ENCODE measurements around the gene GOSR2.

The GOSR2 gene

DNA sequence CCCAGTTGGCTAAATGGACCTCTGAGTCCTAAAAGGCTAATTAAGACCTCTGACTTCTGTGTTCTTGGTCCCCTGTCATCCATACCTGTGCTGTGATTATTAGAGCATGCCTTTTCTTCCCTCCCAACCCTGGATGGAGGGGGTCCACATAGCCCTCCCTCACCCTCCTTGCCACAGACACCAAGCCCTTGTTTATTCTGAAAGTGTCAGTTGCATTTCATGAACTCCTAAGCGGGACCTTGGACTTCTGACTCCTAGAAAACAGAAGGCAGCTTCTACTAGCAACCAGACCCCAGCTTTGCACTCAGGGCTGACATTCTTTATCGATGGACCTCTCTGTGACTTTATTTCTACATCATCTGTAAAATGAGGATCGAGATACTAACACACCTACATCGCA, 33.4 kb upstream of the GOSR2 start:
- ChIA-PET CTCF (no interaction called here), POLR2A (no interaction called here)
- no peak overlapping the region for H3K4me3 ChIP-seq (ENCODE audit: low read depth, low read length)
- DNase-seq (ENCODE audit: low read depth, low spot score): no peak
- TF ChIP-seq, protein P1, sequence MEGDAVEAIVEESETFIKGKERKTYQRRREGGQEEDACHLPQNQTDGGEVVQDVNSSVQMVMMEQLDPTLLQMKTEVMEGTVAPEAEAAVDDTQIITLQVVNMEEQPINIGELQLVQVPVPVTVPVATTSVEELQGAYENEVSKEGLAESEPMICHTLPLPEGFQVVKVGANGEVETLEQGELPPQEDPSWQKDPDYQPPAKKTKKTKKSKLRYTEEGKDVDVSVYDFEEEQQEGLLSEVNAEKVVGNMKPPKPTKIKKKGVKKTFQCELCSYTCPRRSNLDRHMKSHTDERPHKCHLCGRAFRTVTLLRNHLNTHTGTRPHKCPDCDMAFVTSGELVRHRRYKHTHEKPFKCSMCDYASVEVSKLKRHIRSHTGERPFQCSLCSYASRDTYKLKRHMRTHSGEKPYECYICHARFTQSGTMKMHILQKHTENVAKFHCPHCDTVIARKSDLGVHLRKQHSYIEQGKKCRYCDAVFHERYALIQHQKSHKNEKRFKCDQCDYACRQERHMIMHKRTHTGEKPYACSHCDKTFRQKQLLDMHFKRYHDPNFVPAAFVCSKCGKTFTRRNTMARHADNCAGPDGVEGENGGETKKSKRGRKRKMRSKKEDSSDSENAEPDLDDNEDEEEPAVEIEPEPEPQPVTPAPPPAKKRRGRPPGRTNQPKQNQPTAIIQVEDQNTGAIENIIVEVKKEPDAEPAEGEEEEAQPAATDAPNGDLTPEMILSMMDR (IDR thresholded peaks at IDR 0.05; ENCODE audit: insufficient read depth, low read length, missing control alignments): no peak

DNA sequence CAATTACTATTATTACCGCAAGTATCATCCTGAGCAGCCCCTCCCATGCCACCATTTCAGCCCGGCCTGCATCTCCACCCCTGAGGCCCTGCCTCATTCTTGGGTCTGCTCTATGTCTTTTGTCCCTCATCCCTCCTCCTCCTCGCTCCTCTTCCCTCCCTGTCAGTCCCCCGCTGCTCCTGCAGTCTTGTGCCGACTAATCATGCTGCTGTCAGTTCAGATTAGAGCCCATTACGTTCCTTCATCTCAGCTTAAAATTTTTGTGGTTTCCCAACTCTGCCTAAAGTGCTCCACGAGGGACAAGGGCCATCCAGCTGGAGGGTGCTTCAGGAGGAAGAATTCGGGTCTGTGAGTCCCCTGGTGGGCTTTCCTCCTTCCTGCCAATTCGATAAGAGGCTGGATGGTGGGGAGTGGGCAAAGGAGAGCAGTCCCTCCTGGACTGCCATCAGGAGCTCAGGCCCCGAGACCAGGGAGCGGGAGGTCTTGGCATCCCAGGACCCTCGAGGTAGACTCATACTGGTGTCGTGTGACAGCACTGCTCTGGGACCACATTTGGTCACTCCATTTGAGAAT, 32.9 kb upstream of the GOSR2 start:
- ChIA-PET CTCF (no interaction called here), POLR2A (no interaction called here)
- H3K4me3 ChIP-seq (ENCODE audit: low read depth, low read length): no peak overlapping the region

DNA sequence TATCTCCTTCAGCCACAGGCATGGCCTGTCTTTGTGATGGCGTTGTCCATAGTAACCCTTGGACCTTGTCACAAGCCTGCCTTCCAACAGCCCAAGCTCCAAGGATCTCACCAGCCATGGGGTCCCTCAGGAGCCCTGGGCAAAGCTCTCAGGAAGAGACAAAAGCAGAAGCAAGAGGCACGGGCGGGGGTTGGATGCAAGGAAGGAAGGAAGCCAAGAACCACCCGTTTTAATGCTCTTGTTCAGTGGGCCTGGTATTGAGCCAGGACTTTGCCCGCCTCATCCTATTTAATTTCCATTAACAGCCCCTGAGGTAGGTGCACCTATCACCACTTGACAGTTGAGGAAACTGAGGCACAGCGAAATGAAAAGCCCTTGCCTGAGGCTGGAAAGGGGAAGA, 32.3 kb upstream of the GOSR2 start:
- ChIA-PET POLR2A (no interaction called here), CTCF (no interaction called here)
- DNase-seq (ENCODE audit: low read depth, low spot score): no peak
- no peak overlapping the region for H3K4me3 ChIP-seq (ENCODE audit: low read depth, low read length)
- TF ChIP-seq, protein P1 (IDR thresholded peaks at IDR 0.05; ENCODE audit: insufficient read depth, low read length, missing control alignments): no peak

More for the DNA sequence above, 32.9 kb upstream of the GOSR2 start:
- TF ChIP-seq, protein P1 (IDR thresholded peaks at IDR 0.05; ENCODE audit: insufficient read depth, low read length, missing control alignments): no peak
- no peak for DNase-seq (ENCODE audit: low read depth, low spot score)

DNA sequence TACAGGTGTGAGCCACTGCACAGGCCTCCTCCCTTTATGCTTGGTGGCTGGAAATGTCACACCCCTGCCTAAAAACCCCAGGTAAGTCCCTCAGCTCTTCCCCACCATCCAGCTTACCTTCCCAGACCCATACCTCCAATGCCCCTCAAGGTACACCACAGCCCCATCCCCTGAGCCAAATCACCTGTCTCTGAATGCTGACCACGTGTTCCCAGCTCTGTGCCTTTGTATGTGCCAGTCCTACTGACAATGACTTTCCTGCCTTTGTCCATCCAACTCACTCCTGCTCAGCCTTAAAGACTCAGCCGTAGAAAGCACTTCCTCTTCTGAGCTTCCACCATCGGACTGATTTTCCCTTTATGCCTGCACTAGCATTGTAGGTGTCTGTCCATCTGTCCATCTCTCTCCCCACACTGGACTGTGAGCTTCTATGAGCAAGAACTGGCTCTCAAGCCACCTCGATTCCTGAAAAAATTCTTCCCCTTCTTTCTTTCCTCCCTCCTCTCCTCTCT, 30.7 kb upstream of the GOSR2 start:
- TF ChIP-seq, protein P1 (IDR thresholded peaks at IDR 0.05; ENCODE audit: insufficient read depth, low read length, missing control alignments): no peak
- no peak for DNase-seq (ENCODE audit: low read depth, low spot score)
- no peak overlapping the region for H3K4me3 ChIP-seq (ENCODE audit: low read depth, low read length)
- ChIA-PET CTCF (no interaction called here), POLR2A (no interaction called here)

DNA sequence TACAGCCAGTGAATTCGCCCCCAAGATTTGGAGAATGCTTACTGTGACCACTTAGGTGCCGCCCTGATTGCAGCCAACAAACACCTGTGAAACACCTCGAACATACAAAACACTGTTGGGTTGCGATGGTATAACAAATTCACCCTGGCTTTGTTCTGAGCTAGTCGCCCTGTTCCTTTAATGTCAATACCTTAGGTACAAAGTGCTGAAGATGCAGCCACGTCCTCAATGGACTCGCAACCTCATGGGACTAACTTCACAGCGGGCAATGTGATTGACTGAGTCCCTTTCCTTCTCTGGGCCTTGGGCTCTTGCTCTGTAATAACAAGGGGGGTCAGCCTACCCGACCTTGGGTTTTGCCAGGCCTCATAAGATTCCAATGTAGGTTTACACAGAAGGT, 28.9 kb upstream of the GOSR2 start:
- CTCF ChIA-PET: interaction anchor here (1.0 kb wide), 1 partner anchor 51 kb away, joined by 3 read pairs; no protein-coding TSS in a partner anchor
- POLR2A ChIA-PET: no interaction called here
- no peak overlapping the region for H3K4me3 ChIP-seq (ENCODE audit: low read depth, low read length)
- DNase-seq (ENCODE audit: low read depth, low spot score): no peak
- TF ChIP-seq, protein P1 (IDR thresholded peaks at IDR 0.05; ENCODE audit: insufficient read depth, low read length, missing control alignments): no peak

DNA sequence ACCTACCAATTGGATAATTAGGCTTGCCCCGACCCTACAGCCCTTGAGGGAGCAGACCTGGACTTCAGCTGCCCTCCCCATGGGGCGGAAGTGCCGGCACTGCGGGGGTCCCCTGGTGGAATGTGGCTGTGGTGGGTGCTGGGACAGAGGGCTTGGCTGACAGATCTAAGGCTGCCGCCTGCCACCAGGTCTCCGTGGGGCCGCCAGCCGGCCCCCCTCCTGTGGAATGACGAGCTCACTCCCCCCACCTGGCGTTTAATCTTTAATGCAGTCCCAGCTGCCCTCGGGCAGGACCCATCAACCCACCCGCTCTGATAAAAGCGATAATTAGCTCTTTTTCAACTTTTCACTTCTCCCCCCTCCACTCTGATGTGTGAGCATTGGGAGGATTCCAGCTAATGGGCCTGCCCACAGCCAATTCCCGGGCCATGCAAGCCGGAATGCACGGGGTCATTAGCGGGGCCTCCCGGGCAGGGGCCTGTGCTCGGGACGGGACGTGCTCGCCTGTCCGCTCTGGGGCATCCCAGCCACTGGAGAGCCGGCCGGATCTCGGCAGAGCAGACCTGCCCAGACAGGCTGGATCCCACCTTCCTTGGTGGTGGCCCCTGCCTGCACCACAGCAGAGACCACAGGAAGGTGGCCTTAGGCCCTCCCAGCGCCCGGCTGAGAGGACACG, 28.3 kb upstream of the GOSR2 start:
- TF ChIP-seq, protein P1 (IDR thresholded peaks at IDR 0.05; ENCODE audit: insufficient read depth, low read length, missing control alignments): no peak
- no peak overlapping the region for H3K4me3 ChIP-seq (ENCODE audit: low read depth, low read length)
- no peak for DNase-seq (ENCODE audit: low read depth, low spot score)
- ChIA-PET POLR2A (no interaction called here), CTCF (interaction anchor here (1.0 to 1.1 kb wide), 2 partner anchors 51 to 53 kb away, joined by 3 read pairs; no protein-coding TSS in a partner anchor)
